ENCODE data around the gene DPYSL5.

DNA sequence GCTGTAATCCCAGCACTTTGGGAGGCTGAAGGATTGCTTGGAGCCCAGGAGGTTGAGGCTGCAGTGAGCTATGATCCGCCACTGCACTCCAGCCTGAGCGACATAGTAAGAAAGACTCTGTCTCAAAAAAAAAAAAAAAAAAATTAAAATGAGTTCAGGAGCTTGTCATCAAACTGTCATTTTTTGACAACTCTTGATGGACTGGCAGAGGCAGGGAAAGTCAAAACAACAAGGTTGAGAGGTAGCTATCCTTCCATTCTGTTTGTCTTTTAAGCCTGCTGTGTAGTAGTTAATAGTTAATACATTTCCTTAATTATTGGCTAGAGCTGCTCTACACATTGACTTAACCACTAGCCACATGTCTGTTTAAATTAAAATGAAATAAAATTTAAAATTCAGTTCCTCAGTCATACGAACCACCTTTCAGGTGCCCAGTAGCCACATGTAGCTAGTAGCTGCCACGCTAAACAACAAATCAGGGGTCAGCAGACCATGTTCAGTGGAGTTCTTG lies 22.7 kb downstream of the DPYSL5 start:
- TF ChIP-seq POLR2A (IDR thresholded peaks at IDR 0.05) = no peak
- TF ChIP-seq, protein P1, sequence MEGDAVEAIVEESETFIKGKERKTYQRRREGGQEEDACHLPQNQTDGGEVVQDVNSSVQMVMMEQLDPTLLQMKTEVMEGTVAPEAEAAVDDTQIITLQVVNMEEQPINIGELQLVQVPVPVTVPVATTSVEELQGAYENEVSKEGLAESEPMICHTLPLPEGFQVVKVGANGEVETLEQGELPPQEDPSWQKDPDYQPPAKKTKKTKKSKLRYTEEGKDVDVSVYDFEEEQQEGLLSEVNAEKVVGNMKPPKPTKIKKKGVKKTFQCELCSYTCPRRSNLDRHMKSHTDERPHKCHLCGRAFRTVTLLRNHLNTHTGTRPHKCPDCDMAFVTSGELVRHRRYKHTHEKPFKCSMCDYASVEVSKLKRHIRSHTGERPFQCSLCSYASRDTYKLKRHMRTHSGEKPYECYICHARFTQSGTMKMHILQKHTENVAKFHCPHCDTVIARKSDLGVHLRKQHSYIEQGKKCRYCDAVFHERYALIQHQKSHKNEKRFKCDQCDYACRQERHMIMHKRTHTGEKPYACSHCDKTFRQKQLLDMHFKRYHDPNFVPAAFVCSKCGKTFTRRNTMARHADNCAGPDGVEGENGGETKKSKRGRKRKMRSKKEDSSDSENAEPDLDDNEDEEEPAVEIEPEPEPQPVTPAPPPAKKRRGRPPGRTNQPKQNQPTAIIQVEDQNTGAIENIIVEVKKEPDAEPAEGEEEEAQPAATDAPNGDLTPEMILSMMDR (IDR thresholded peaks at IDR 0.05) = no peak

Data from right lobe of liver (tissue), 4 donors.